WTC11 (cell line): ENCODE results near the gene ZDHHC22.

Source experiments
- CTCF ChIP-seq: fragments of 200-600 bp; IDR thresholded peaks from 2 replicates; pipeline ENCODE4 v1.8.0; 2022; ENCODE audit warnings: antibody characterized with exemption
- FOXJ3 ChIP-seq: sonication (generic); formaldehyde crosslinking; IDR thresholded peaks from 2 replicates; pipeline ENCODE4 v1.9.0; 2021; ENCODE audit warnings: missing genetic modification reagents, mild to moderate bottlenecking, borderline replicate concordance
- MLX ChIP-seq: sonication (generic); formaldehyde crosslinking; IDR thresholded peaks from 2 replicates; pipeline ENCODE4 v1.8.1; 2023; ENCODE audit warnings: mild to moderate bottlenecking, missing genetic modification reagents, moderate library complexity
- NR2C2 ChIP-seq: sonication (generic); formaldehyde crosslinking; IDR thresholded peaks from 2 replicates; pipeline ENCODE4 v1.8.0; 2022; ENCODE audit warnings: mild to moderate bottlenecking, missing genetic modification reagents
- SP1 ChIP-seq: sonication (generic); formaldehyde crosslinking; conservative IDR thresholded peaks from 2 replicates; pipeline ENCODE4 v1.8.1; 2022; ENCODE audit warnings: missing genetic modification reagents
- STAT6 ChIP-seq: sonication (generic); formaldehyde crosslinking; conservative IDR thresholded peaks from 2 replicates; pipeline ENCODE4 v1.8.1; 2023; ENCODE audit warnings: mild to moderate bottlenecking, low read depth, missing genetic modification reagents, moderate library complexity
- TP53 ChIP-seq: sonication (generic); formaldehyde crosslinking; IDR thresholded peaks from 2 replicates; pipeline ENCODE4 v1.8.1; 2023; ENCODE audit warnings: mild to moderate bottlenecking, missing genetic modification reagents
- ZNF512 ChIP-seq: sonication (generic); formaldehyde crosslinking; IDR thresholded peaks from 2 replicates; pipeline ENCODE4 v1.8.1; 2022; ENCODE audit warnings: missing genetic modification reagents, borderline replicate concordance
- ZSCAN18 ChIP-seq: fragments of 250-450 bp; sonication (Bioruptor Pico); IDR thresholded peaks from 2 replicates; pipeline ENCODE4 v2.1.2; 2022; ENCODE audit warnings: mild to moderate bottlenecking, moderate library complexity

GRCh38 chr14:77086017-77086727 lies 55.4 kb downstream of the ZDHHC22 start:
- no peak for TF ChIP-seq TP53
- TF ChIP-seq ZSCAN18 (CRISPR knock-in tag): no peak
- TF ChIP-seq NR2C2 (CRISPR knock-in tag): no peak
- no peak for TF ChIP-seq CTCF
- no peak for TF ChIP-seq STAT6
- no peak for TF ChIP-seq MLX (CRISPR knock-in tag)
- TF ChIP-seq ZNF512: no peak
- no peak for TF ChIP-seq FOXJ3 (CRISPR knock-in tag)
- no peak for TF ChIP-seq SP1
